GM12878 (cell line): ENCODE data around the gene MAOA. TPM values are rescaled to one million over a fixed set of nuclear protein-coding genes. Genes with fewer than 3 reads are reported as not detected.

Experiments used
- ATAC-seq: fragments of 200-7000 bp; cut with Tn5 transposase; 3 replicates; pipeline ENCODE4 v1.9.1; 2020; ENCODE audit warnings: mild to moderate bottlenecking, moderate library complexity
- BruUV-seq: library from RNA; stranded (reverse); fragments of 400-500 nt; replicated peaks from 2 replicates; lab custom pipeline; 2021; lab: Mats Ljungman, UMichigan
- CTCF ChIA-PET: fragments of 300-600 bp; sonication (Branson Sonifier 250); formaldehyde crosslinking; extraction: SDS; loops from one replicate; lab custom pipeline; 2021; ENCODE audit warnings: inconsistent platforms; lab: Yijun Ruan, JAX
- POLR2A ChIA-PET: fragments of 350-600 bp; formaldehyde crosslinking; extraction: SDS; loops from one replicate; lab custom pipeline; 2021; ENCODE audit warnings: inconsistent platforms; lab: Charles Lee
- RAD21 ChIA-PET: fragments of 300-600 bp; sonication (Branson Sonifier 250); formaldehyde crosslinking; loops from one replicate; lab custom pipeline; 2023; ENCODE audit warnings: antibody characterized with exemption; ENCODE audit not compliant: unreplicated experiment; lab: Charles Lee
- SMC1A ChIA-PET: fragments of 300-600 bp; sonication (Branson Sonifier 250); formaldehyde crosslinking; loops from one replicate; lab custom pipeline; 2023; ENCODE audit not compliant: unreplicated experiment, uncharacterized antibody; lab: Charles Lee
- DNase-seq: peaks from one replicate; pipeline ENCODE4 v3.0.0-alpha.2; 2011; ENCODE audit warnings: low read depth, low spot score
- FAIRE-seq: peaks from 3 replicates; lab custom pipeline; 2011; peaks lifted over from hg19 to GRCh38; lab: Jason Lieb, UNC
- H2AFZ ChIP-seq: 2 replicates; pipeline ENCODE4 v1.6.0; 2011; ENCODE audit warnings: low read depth, low read length, control low read depth; ENCODE audit not compliant: control insufficient read depth
- H3K27ac ChIP-seq: 2 replicates; pipeline ENCODE4 v1.5.1; 2011; ENCODE audit warnings: control low read depth; ENCODE audit not compliant: control insufficient read depth, insufficient read depth
- H3K27me3 ChIP-seq, 2 experiments: replicated peaks in 1 of 2; 2 replicates each; pipeline versions ENCODE4 v1.6.0 to v1.6.1; 2011; ENCODE audit warnings: low read length in 1 of 2; ENCODE audit not compliant: control insufficient read depth in 2 of 2, insufficient read depth in 2 of 2
- H3K36me3 ChIP-seq, 2 experiments: 2 replicates each; pipeline ENCODE4 v1.5.1; 2011; ENCODE audit warnings: low read length in 1 of 2; ENCODE audit not compliant: control insufficient read depth in 2 of 2, insufficient read depth in 2 of 2
- H3K4me1 ChIP-seq: 2 replicates; pipeline ENCODE4 v1.6.1; 2011; ENCODE audit warnings: mild to moderate bottlenecking, low read length, moderate library complexity, mixed read lengths; ENCODE audit not compliant: control insufficient read depth, insufficient read depth
- H3K4me2 ChIP-seq: 2 replicates; pipeline ENCODE4 v1.6.0; 2011; ENCODE audit warnings: control low read depth; ENCODE audit not compliant: control insufficient read depth, insufficient read depth
- H3K4me3 ChIP-seq: fragments of 200-600 bp; sonication (generic); 2 replicates; pipeline ENCODE4 v1.5.1; 2016
- H3K79me2 ChIP-seq: 2 replicates; pipeline ENCODE4 v1.6.0; 2011; ENCODE audit warnings: low read length; ENCODE audit not compliant: control insufficient read depth, insufficient read depth
- H3K9ac ChIP-seq: 2 replicates; pipeline ENCODE4 v1.8.0; 2011; ENCODE audit warnings: low read length, control low read depth, mixed read lengths; ENCODE audit not compliant: control insufficient read depth, insufficient read depth
- H3K9me3 ChIP-seq: replicated peaks from 3 replicates; pipeline ENCODE4 v1.5.1; 2011; ENCODE audit warnings: mild to moderate bottlenecking, low read length; ENCODE audit not compliant: control insufficient read depth, insufficient read depth
- H4K20me1 ChIP-seq: 2 replicates; pipeline ENCODE4 v1.6.0; 2011; ENCODE audit not compliant: control insufficient read depth, insufficient read depth
- BACH1 ChIP-seq: fragments of 450-650 bp; IDR thresholded peaks from 2 replicates; pipeline ENCODE4 v1.6.1; 2017; ENCODE audit warnings: mild to moderate bottlenecking, borderline replicate concordance
- BCL11A ChIP-seq: IDR thresholded peaks from 2 replicates; pipeline ENCODE4 v1.6.1; 2011; ENCODE audit warnings: low read depth, low read length
- CBX5 ChIP-seq: sonication (generic); IDR thresholded peaks from 2 replicates; pipeline ENCODE4 v1.6.1; 2016; ENCODE audit warnings: low read depth, moderate library complexity, mild to moderate bottlenecking, inconsistent platforms
- CHD4 ChIP-seq: fragments of 200-600 bp; sonication (generic); IDR thresholded peaks from 2 replicates; pipeline ENCODE4 v1.6.1; 2016; ENCODE audit warnings: mild to moderate bottlenecking
- FOS ChIP-seq: IDR thresholded peaks from 3 replicates; pipeline ENCODE4 v1.6.1; 2011; ENCODE audit warnings: borderline replicate concordance; ENCODE audit not compliant: insufficient read length; ENCODE audit errors: extremely low read depth
- GATAD2B ChIP-seq: fragments of 450-650 bp; conservative IDR thresholded peaks from 2 replicates; pipeline ENCODE4 v1.6.1; 2017; ENCODE audit warnings: low read depth, mild to moderate bottlenecking, moderate library complexity
- KLF5 ChIP-seq: fragments of 450-650 bp; IDR thresholded peaks from 2 replicates; pipeline ENCODE4 v1.6.1; 2014; ENCODE audit warnings: mild to moderate bottlenecking; ENCODE audit not compliant: partially characterized antibody
- NFXL1 ChIP-seq: fragments of 450-650 bp; IDR thresholded peaks from 2 replicates; pipeline ENCODE4 v1.6.1; 2017; ENCODE audit warnings: antibody characterized with exemption, mild to moderate bottlenecking, borderline replicate concordance
- RAD51 ChIP-seq: fragments of 450-650 bp; IDR thresholded peaks from 2 replicates; pipeline ENCODE4 v1.6.1; 2016; ENCODE audit warnings: moderate library complexity, mild to moderate bottlenecking, inconsistent platforms
- TAF1 ChIP-seq: IDR thresholded peaks from 2 replicates; pipeline ENCODE4 v1.6.1; 2011; ENCODE audit warnings: mild to moderate bottlenecking, low read depth, low read length, borderline replicate concordance
- TARDBP ChIP-seq: IDR thresholded peaks from 2 replicates; pipeline ENCODE4 v1.6.1; 2016; ENCODE audit warnings: borderline replicate concordance
- TBL1XR1 ChIP-seq: IDR thresholded peaks from 2 replicates; pipeline ENCODE4 v1.6.1; 2012; ENCODE audit warnings: low read depth, low read length, improper control_type of control experiment
- YBX1 ChIP-seq: fragments of 450-650 bp; IDR thresholded peaks from 2 replicates; pipeline ENCODE4 v1.6.1; 2016; ENCODE audit warnings: antibody characterized with exemption
- WGBS: methylation state at CpG from one replicate; pipeline ENCODE4 v1.1.6; 2016; ENCODE audit warnings: low lambda C conversion rate; ENCODE audit not compliant: insufficient replicate concordance, insufficient coverage; ENCODE audit errors: missing lambda C conversion rate; 5-methylcytosine and 5-hydroxymethylcytosine counted together
- in situ Hi-C: fragments of 300-500 bp; cut with MboI; formaldehyde crosslinking; loops from 9 replicates; pipeline ENCODE4 v1.14.3; 2018; ENCODE audit warnings: mixed read lengths
- intact Hi-C: fragments of 100-400 bp; cut with micrococcal nuclease; formaldehyde crosslinking; loops from one replicate; pipeline ENCODE4 v1.14.2; 2022; ENCODE audit not compliant: unreplicated experiment
- polyA plus RNA-seq, 11 experiments: library from polyadenylated mRNA; depleted of rRNA in 4 of 11; unstranded in 6 of 11; stranded (reverse) in 5 of 11; fragments of >200 nt; fragmentation: Nextera tagmentation in 4 of 11; fragmentation: Illumina TruSeq in 1 of 11; extraction: Ambion mirVana in 4 of 11; extraction: Trizol in 1 of 11; gene quantifications; 1 replicate in 1 of 11; 2 replicates in 10 of 11; pipeline versions ENCODE4 v1.2.1 to v1.2.3, GENCODE V29; 2011 to 2016; ENCODE audit warnings: inconsistent platforms in 2 of 11, missing spikeins in 2 of 11, low read depth in 1 of 11
- total RNA-seq, 4 experiments: library from RNA; depleted of rRNA in 3 of 4; stranded (reverse); fragments of >200 nt in 3 of 4; fragmentation: Illumina TruSeq in 1 of 4; extraction: Trizol in 1 of 4; gene quantifications; 2 replicates each; pipeline versions ENCODE4 v1.2.1 to v1.2.3, GENCODE V29; 2013 to 2021
- TF ChIP-seq, protein P1 (sequence below): fragments of 450-650 bp; conservative IDR thresholded peaks from 2 replicates; pipeline ENCODE4 v1.6.1; 2017; ENCODE audit warnings: mild to moderate bottlenecking, moderate library complexity
- TF ChIP-seq, protein P2 (sequence below): fragments of 450-650 bp; IDR thresholded peaks from 2 replicates; pipeline ENCODE4 v1.6.1; 2017; ENCODE audit warnings: mild to moderate bottlenecking, moderate library complexity
- TF ChIP-seq, protein P3 (sequence below): fragments of 450-650 bp; IDR thresholded peaks from 2 replicates; pipeline ENCODE4 v1.6.1; 2016; ENCODE audit warnings: mild to moderate bottlenecking, moderate library complexity, borderline replicate concordance

The MAOA gene
- total and polyA plus RNA-seq, 10 of the 15 experiments (the other 5 are each of a cell fraction or from before 2014, with no cell fraction given), result 0.02 to 0.51 (median 0.08) TPM; not detected in 7

DNA sequence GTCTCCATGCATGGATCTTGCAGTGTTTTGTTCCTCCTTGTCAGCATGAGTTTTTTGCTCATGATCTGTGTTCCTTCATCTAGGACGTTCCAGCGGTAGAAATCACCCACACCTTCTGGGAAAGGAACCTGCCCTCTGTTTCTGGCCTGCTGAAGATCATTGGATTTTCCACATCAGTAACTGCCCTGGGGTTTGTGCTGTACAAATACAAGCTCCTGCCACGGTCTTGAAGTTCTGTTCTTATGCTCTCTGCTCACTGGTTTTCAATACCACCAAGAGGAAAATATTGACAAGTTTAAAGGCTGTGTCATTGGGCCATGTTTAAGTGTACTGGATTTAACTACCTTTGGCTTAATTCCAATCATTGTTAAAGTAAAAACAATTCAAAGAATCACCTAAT, 88.2 kb downstream of the MAOA start:
- POLR2A ChIA-PET, result no interaction called here
- no peak for DNase-seq
- intact Hi-C loops, result no loop called here
- no peaks in the 10 kb centered on the region for H3K9me3 ChIP-seq
- no peak overlapping the region for H3K4me3 ChIP-seq
- no peaks in the 10 kb centered on the region for H3K4me1 ChIP-seq
- H2AFZ ChIP-seq, result no peak overlapping the region
- BruUV-seq, result no TSS peak
- FAIRE-seq, result no peak
- SMC1A ChIA-PET, result no interaction called here
- no peaks in the 10 kb centered on the region for H3K36me3 ChIP-seq
- RAD21 ChIA-PET, result no interaction called here
- H3K4me2 ChIP-seq, result no peak overlapping the region
- no peaks in the 10 kb centered on the region for H4K20me1 ChIP-seq
- WGBS, result 53% methylated on average over 3 of the region's 3 CpGs
- no peak for ATAC-seq
- in situ Hi-C loops, result no loop called here
- no peaks in the 10 kb centered on the region for H3K27me3 ChIP-seq
- CTCF ChIA-PET, result interaction anchor here (1.4 kb wide), 1 partner anchor 11 kb away, joined by 4 read pairs; no protein-coding TSS in a partner anchor
- H3K27ac ChIP-seq, result no peak overlapping the region
- H3K79me2 ChIP-seq, result no peaks in the 10 kb centered on the region
- H3K9ac ChIP-seq, result no peak overlapping the region
- TF ChIP-seq KLF5 (no peak), BCL11A (no peak), CBX5 (no peak), CHD4 (no peak), TBL1XR1 (no peak), FOS (no peak), GATAD2B (no peak), BACH1 (no peak), TAF1 (no peak), TARDBP (no peak), RAD51 (no peak), YBX1 (no peak), NFXL1 (no peak)
- TF ChIP-seq, protein P1, sequence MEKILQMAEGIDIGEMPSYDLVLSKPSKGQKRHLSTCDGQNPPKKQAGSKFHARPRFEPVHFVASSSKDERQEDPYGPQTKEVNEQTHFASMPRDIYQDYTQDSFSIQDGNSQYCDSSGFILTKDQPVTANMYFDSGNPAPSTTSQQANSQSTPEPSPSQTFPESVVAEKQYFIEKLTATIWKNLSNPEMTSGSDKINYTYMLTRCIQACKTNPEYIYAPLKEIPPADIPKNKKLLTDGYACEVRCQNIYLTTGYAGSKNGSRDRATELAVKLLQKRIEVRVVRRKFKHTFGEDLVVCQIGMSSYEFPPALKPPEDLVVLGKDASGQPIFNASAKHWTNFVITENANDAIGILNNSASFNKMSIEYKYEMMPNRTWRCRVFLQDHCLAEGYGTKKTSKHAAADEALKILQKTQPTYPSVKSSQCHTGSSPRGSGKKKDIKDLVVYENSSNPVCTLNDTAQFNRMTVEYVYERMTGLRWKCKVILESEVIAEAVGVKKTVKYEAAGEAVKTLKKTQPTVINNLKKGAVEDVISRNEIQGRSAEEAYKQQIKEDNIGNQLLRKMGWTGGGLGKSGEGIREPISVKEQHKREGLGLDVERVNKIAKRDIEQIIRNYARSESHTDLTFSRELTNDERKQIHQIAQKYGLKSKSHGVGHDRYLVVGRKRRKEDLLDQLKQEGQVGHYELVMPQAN, result no peak
- TF ChIP-seq, protein P2, sequence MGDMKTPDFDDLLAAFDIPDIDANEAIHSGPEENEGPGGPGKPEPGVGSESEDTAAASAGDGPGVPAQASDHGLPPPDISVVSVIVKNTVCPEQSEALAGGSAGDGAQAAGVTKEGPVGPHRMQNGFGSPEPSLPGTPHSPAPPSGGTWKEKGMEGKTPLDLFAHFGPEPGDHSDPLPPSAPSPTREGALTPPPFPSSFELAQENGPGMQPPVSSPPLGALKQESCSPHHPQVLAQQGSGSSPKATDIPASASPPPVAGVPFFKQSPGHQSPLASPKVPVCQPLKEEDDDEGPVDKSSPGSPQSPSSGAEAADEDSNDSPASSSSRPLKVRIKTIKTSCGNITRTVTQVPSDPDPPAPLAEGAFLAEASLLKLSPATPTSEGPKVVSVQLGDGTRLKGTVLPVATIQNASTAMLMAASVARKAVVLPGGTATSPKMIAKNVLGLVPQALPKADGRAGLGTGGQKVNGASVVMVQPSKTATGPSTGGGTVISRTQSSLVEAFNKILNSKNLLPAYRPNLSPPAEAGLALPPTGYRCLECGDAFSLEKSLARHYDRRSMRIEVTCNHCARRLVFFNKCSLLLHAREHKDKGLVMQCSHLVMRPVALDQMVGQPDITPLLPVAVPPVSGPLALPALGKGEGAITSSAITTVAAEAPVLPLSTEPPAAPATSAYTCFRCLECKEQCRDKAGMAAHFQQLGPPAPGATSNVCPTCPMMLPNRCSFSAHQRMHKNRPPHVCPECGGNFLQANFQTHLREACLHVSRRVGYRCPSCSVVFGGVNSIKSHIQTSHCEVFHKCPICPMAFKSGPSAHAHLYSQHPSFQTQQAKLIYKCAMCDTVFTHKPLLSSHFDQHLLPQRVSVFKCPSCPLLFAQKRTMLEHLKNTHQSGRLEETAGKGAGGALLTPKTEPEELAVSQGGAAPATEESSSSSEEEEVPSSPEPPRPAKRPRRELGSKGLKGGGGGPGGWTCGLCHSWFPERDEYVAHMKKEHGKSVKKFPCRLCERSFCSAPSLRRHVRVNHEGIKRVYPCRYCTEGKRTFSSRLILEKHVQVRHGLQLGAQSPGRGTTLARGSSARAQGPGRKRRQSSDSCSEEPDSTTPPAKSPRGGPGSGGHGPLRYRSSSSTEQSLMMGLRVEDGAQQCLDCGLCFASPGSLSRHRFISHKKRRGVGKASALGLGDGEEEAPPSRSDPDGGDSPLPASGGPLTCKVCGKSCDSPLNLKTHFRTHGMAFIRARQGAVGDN, result no peak
- TF ChIP-seq, protein P3, sequence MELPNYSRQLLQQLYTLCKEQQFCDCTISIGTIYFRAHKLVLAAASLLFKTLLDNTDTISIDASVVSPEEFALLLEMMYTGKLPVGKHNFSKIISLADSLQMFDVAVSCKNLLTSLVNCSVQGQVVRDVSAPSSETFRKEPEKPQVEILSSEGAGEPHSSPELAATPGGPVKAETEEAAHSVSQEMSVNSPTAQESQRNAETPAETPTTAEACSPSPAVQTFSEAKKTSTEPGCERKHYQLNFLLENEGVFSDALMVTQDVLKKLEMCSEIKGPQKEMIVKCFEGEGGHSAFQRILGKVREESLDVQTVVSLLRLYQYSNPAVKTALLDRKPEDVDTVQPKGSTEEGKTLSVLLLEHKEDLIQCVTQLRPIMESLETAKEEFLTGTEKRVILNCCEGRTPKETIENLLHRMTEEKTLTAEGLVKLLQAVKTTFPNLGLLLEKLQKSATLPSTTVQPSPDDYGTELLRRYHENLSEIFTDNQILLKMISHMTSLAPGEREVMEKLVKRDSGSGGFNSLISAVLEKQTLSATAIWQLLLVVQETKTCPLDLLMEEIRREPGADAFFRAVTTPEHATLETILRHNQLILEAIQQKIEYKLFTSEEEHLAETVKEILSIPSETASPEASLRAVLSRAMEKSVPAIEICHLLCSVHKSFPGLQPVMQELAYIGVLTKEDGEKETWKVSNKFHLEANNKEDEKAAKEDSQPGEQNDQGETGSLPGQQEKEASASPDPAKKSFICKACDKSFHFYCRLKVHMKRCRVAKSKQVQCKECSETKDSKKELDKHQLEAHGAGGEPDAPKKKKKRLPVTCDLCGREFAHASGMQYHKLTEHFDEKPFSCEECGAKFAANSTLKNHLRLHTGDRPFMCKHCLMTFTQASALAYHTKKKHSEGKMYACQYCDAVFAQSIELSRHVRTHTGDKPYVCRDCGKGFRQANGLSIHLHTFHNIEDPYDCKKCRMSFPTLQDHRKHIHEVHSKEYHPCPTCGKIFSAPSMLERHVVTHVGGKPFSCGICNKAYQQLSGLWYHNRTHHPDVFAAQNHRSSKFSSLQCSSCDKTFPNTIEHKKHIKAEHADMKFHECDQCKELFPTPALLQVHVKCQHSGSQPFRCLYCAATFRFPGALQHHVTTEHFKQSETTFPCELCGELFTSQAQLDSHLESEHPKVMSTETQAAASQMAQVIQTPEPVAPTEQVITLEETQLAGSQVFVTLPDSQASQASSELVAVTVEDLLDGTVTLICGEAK, result no peak
